Brain microvascular endothelial cell (primary cell): ENCODE measurements around the gene SLPI.

Experiments
- DNase-seq: peaks from one replicate; pipeline ENCODE4 v3.0.0-alpha.2; 2020
- H3K27ac ChIP-seq: fragments of 250-450 bp; sonication (Bioruptor Pico); 2 replicates; pipeline ENCODE4 v1.5.1; 2020; ENCODE audit warnings: mild to moderate bottlenecking, moderate library complexity
- H3K27me3 ChIP-seq: fragments of 250-450 bp; sonication (Bioruptor Pico); replicated peaks from 2 replicates; pipeline ENCODE4 v1.5.1; 2020; ENCODE audit warnings: mild to moderate bottlenecking
- H3K36me3 ChIP-seq: fragments of 250-450 bp; sonication (Bioruptor Pico); replicated peaks from 2 replicates; pipeline ENCODE4 v1.5.1; 2020; ENCODE audit warnings: mild to moderate bottlenecking
- H3K4me3 ChIP-seq: 2 replicates; pipeline ENCODE4 v1.5.1; 2011; ENCODE audit warnings: low read depth, mild to moderate bottlenecking, control low read depth, low read length, moderate library complexity
- in situ Hi-C: cut with HindIII; loops from 2 replicates; pipeline ENCODE4 v1.10.0; 2017; ENCODE audit warnings: low sequenced_read_pairs, low pct_ligation_motif_present
- TF ChIP-seq, protein P1 (sequence below): IDR thresholded peaks from 2 replicates; pipeline ENCODE4 v1.5.1; 2011; ENCODE audit warnings: low read depth, mild to moderate bottlenecking, moderate library complexity, low read length, control low read depth, inconsistent platforms; ENCODE audit errors: missing control alignments

The SLPI gene

DNA sequence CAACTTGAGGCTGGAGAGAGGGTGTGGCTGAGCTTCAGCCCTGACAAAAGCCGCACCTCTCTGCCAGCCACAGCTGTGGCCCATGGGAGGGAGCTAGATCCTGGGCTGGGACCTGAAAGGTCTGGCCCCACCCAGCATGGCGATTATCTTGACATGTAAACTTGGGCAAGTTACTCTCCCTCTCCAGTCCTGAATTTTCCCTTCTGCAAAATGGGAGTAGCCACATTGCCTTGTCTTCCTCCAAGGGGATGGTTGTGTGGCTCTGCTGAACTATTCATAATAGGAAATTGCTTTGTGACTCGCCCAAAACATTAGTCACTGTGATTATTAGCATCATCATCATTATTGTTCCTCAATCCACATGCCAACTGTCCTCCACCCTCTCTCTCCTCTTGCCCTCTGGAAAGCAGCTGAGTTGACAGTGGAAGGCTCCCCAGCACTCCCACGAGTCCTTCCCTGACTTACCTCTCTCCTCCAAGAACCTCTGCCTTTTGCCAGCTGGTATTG is 29.2 kb upstream of the SLPI start:
- TF ChIP-seq, protein P1, sequence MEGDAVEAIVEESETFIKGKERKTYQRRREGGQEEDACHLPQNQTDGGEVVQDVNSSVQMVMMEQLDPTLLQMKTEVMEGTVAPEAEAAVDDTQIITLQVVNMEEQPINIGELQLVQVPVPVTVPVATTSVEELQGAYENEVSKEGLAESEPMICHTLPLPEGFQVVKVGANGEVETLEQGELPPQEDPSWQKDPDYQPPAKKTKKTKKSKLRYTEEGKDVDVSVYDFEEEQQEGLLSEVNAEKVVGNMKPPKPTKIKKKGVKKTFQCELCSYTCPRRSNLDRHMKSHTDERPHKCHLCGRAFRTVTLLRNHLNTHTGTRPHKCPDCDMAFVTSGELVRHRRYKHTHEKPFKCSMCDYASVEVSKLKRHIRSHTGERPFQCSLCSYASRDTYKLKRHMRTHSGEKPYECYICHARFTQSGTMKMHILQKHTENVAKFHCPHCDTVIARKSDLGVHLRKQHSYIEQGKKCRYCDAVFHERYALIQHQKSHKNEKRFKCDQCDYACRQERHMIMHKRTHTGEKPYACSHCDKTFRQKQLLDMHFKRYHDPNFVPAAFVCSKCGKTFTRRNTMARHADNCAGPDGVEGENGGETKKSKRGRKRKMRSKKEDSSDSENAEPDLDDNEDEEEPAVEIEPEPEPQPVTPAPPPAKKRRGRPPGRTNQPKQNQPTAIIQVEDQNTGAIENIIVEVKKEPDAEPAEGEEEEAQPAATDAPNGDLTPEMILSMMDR = no peak
- Histone ChIP-seq H3K36me3 (no peaks in the 10 kb centered on the region), H3K27ac (no peak overlapping the region), H3K4me3 (no peak overlapping the region), H3K27me3 (no peaks in the 10 kb centered on the region)
- DNase-seq = no peak
- in situ Hi-C loops = no loop called here

DNA sequence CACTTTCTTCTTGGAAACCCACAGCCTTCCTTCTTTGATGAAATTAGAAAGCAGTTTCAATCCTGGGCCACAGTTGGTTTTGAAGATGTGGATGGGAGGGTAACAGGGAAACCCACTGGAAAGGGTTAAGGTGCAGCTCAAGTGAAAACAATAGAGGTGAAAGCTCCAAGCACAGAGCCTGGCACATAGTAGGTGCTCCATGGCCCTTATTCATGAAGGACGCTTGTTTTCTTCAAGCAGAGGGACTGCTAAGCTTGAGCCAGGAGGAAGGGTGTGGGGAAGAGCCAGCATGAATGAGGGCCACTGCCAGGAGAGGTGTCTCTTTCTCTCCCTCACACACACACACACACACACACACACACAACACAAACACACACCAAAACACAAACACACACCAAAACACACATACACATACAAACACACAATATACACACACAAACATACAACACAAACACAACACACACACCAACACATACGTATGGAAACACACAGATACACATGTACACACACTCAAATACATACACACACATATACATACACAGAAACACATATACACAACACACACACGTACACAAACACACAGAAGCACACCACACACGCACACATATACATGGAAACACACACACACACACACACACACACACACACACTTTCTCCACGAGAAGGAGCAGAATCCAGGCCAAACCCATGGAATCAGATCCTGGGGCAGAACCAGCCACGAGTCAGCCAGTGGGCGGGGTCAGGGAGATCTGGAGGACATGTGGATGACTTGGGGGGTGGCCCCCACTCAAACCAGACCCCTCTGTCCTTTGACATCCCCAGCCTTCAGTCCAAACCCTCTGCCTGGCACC is 28.6 kb upstream of the SLPI start:
- in situ Hi-C loops = no loop called here
- Histone ChIP-seq H3K4me3 (no peak overlapping the region), H3K27me3 (no peaks in the 10 kb centered on the region), H3K36me3 (no peaks in the 10 kb centered on the region), H3K27ac (no peak overlapping the region)
- TF ChIP-seq, protein P1 = no peak
- DNase-seq = no peak

DNA sequence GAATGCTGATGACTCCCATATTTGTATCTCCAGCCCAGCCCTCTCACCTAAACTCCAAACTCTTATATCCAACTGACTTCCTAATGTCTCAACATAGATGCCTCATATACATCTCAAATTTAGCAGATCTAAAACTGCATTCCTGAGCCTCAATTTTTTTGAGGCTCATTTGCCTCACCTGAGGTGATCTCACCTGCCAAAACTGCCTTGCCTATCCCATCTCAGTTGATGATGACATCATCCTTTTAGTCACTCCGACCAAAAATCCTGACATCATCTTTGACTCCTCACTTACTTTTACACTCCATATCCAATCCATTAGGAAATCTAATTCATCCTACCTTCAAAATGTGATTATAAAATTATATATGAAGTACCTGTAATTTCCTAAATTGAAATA is 25.6 kb upstream of the SLPI start:
- Histone ChIP-seq H3K27me3 (no peaks in the 10 kb centered on the region), H3K36me3 (no peaks in the 10 kb centered on the region), H3K27ac (no peak overlapping the region), H3K4me3 (no peak overlapping the region)
- in situ Hi-C loops = no loop called here
- DNase-seq = no peak
- TF ChIP-seq, protein P1 = no peak

DNA sequence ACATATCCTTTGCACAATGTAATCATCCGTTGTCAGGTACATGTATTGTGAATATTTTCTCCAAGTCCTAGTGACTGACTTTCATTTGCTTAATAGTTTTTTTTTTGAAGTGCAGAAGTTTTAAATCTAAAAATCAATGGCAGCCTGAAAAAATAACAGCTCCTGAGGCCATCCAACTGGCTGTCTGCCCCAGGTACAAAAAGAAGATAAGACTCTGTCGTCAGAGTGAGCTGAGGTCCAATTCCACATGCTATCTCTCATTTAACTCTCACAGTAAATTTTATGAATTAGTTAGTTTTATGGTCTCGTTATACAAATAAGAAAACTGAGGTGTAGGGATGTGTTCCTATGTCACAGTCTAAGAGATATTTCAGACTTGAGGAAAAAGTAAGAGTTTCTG is 21.0 kb upstream of the SLPI start:
- Histone ChIP-seq H3K27ac (no peak overlapping the region), H3K27me3 (no peaks in the 10 kb centered on the region), H3K4me3 (no peak overlapping the region), H3K36me3 (no peaks in the 10 kb centered on the region)
- DNase-seq = no peak
- TF ChIP-seq, protein P1 = no peak
- in situ Hi-C loops = no loop called here

DNA sequence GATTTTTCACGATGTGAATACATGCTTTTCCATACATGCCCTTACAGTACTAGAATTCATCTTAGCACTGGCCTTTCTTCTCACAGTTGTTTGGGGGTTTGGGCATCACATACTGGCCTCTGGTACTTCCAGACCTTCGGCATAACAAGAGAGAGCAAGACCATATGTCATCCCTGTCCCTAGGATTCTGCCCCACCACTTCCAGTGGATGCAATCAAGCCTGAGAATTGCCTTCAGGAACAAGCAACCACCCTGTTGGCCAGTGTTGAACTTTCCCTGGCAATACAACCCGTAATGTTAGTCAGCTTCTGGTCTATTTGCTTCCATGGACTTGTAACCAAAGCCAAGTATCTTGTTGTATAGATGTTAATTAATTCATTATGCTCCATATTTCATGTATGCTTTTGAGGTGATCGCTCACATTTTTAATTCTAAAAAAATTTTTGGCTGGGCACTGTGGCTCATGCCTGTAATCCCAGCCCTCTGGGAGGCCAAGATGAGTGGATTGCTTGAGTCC is 15.4 kb upstream of the SLPI start:
- no peaks in the 10 kb centered on the region for H3K27me3 ChIP-seq
- DNase-seq = no peak
- in situ Hi-C loops = no loop called here
- no peaks in the 10 kb centered on the region for H3K36me3 ChIP-seq
- TF ChIP-seq, protein P1 = no peak
- H3K4me3 ChIP-seq = no peak overlapping the region
- H3K27ac ChIP-seq = no peak overlapping the region
